BJ (cell line): Measurements from ENCODE around the gene MFSD2A. TPM values are rescaled to one million over a fixed set of nuclear protein-coding genes. Genes with fewer than 3 reads are reported as not detected.

Experiments
- CTCF ChIA-PET: fragments of 350-600 bp; formaldehyde crosslinking; extraction: SDS; loops from one replicate; lab custom pipeline; 2021; ENCODE audit warnings: antibody characterized with exemption, inconsistent platforms; lab: Yijun Ruan, JAX
- POLR2A ChIA-PET: fragments of 300-600 bp; sonication (Branson Sonifier 250); formaldehyde crosslinking; extraction: SDS; loops from one replicate; lab custom pipeline; 2021; ENCODE audit warnings: antibody characterized with exemption; lab: Charles Lee
- DNase-seq: peaks from one replicate; pipeline ENCODE4 v3.0.0-alpha.2; 2011; ENCODE audit warnings: low read depth
- H3K27me3 ChIP-seq: 2 replicates; pipeline ENCODE4 v1.6.0; 2011; ENCODE audit warnings: low read length; ENCODE audit not compliant: control insufficient read depth, insufficient read depth
- H3K36me3 ChIP-seq: 2 replicates; pipeline ENCODE4 v1.5.1; 2011; ENCODE audit warnings: low read length; ENCODE audit not compliant: control insufficient read depth, insufficient read depth
- H3K4me3 ChIP-seq: 2 replicates; pipeline ENCODE4 v1.5.1; 2011; ENCODE audit warnings: low read depth, mild to moderate bottlenecking, control low read depth, low read length
- CTCF ChIP-seq: IDR thresholded peaks from 2 replicates; pipeline ENCODE4 v1.5.1; 2011; ENCODE audit warnings: low read depth, mild to moderate bottlenecking, control low read depth, inconsistent platforms, low read length, moderate library complexity; ENCODE audit not compliant: insufficient read depth
- polyA plus RNA-seq: library from polyadenylated mRNA; depleted of rRNA; stranded (reverse); fragments of >200 nt; gene quantifications from 2 replicates; pipeline ENCODE4 v1.2.3, GENCODE V29; 2011; rRNA removed
- small RNA-seq: library from RNA; depleted of rRNA; stranded (forward); fragments of <200 nt; gene quantifications from one replicate; pipeline ENCODE3, GENCODE V24; 2012; ENCODE audit warnings: low replicate concordance, low read depth; ENCODE audit not compliant: insufficient read length

MFSD2A gene
- polyA plus RNA-seq, 1 experiment = 2.0 TPM

GRCh38 chr1:40011198-40011597 is 56.3 kb downstream of the MFSD2A start:
- DNase-seq = no peak
- Histone ChIP-seq H3K4me3 (no peak overlapping the region), H3K36me3 (no peaks in the 10 kb centered on the region), H3K27me3 (no peaks in the 10 kb centered on the region)
- no peak for TF ChIP-seq CTCF
- ChIA-PET POLR2A (no interaction called here), CTCF (no interaction called here)

DNA sequence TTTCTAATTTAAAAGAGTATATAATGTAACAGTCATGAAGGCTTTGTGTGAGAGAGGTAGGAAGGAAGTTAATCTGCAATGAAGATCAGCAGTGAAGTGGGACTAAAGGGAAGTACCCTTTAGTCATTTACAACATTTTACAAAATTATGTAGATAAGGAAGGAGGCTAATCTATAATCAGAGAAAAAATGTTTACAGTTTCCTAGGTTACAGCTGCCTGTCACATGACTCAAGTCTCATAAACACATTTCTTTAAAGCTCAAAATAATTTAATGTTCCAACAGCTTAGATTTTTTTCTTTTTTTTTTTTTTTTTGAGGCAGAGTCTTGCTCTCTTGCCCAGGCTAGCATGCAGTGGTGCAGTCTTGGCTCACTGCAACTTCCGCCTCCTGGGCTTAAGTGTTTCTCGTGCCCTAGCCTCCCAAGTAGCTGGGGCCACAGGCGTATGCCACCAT is 59.3 kb downstream of the MFSD2A start:
- no peak overlapping the region for H3K4me3 ChIP-seq
- DNase-seq = no peak
- POLR2A ChIA-PET = interaction anchor here (0.6 kb wide), 2 partner anchors 32 to 676 kb away, joined by 7 to 15 read pairs; no protein-coding TSS in a partner anchor
- no peak for TF ChIP-seq CTCF
- CTCF ChIA-PET = interaction anchor here (0.8 to 2.7 kb wide), 5 partner anchors 12 to 95 kb away, joined by 3 to 11 read pairs (median 3); no protein-coding TSS in a partner anchor
- H3K27me3 ChIP-seq = no peaks in the 10 kb centered on the region
- no peaks in the 10 kb centered on the region for H3K36me3 ChIP-seq

GRCh38 chr1:40014812-40015594 is 60.1 kb downstream of the MFSD2A start:
- peak; percentile 57 for DNase-seq
- no peak for TF ChIP-seq CTCF
- ChIA-PET POLR2A (interaction anchor here (0.5 kb wide), 1 partner anchor 27 kb away, joined by 5 read pairs; no protein-coding TSS in a partner anchor), CTCF (interaction anchor here (0.8 to 2.7 kb wide), 5 partner anchors 13 to 41 kb away, joined by 3 to 11 read pairs (median 3); no protein-coding TSS in a partner anchor)
- H3K4me3 ChIP-seq = no peak overlapping the region
- no peaks in the 10 kb centered on the region for H3K27me3 ChIP-seq
- no peaks in the 10 kb centered on the region for H3K36me3 ChIP-seq

- Histone ChIP-seq H3K27me3 (no peaks in the 10 kb centered on the region), H3K36me3 (no peaks in the 10 kb centered on the region), H3K4me3 (no peak overlapping the region)
- CTCF ChIA-PET = interaction anchor here (0.9 to 1.7 kb wide), 3 partner anchors 15 to 99 kb away, joined by 3 to 6 read pairs (median 3); no protein-coding TSS in a partner anchor
- DNase-seq = no peak
- POLR2A ChIA-PET = no interaction called here
- TF ChIP-seq CTCF = no peak
These were observed 63.1 kb downstream of the MFSD2A start for GRCh38 chr1:40017951-40018575.

Small RNAs within 50 kb of the gene (small RNA-seq; reads per million reads assigned to genes)
- gene RF00019 = not detected

Other genes starting within 250 kb of the MFSD2A start
- 66.1 and 89.6 TPM in 2 replicates for gene PPIE, start 216.3 kb upstream of the MFSD2A start, polyA plus RNA-seq
- 0.53 and 1.2 TPM in 2 replicates for gene OXCT2, start 183.8 kb upstream of the MFSD2A start, polyA plus RNA-seq
- gene BMP8B, start 166.3 kb upstream of the MFSD2A start, polyA plus RNA-seq = 0.01 TPM in 2 replicates
- gene TRIT1, start 71.6 kb upstream of the MFSD2A start, polyA plus RNA-seq = 12.7 and 21.4 TPM in 2 replicates
- 0.22 TPM in 2 replicates for gene MYCL, start 53.2 kb upstream of the MFSD2A start, polyA plus RNA-seq
- gene CAP1, start 85.6 kb downstream of the MFSD2A start, polyA plus RNA-seq = 585 and 769 TPM in 2 replicates
- gene PPT1, start 142.1 kb downstream of the MFSD2A start, polyA plus RNA-seq = 46.6 and 48.7 TPM in 2 replicates
- 4.1 and 6.8 TPM in 2 replicates for gene RLF, start 206.2 kb downstream of the MFSD2A start, polyA plus RNA-seq